Lower leg skin (tissue), 4 donors: ENCODE measurements around the gene RBM26. TPM values are rescaled to one million over a fixed set of nuclear protein-coding genes. Genes with fewer than 3 reads are reported as not detected.

Source experiments
- DNase-seq, 2 donors: peaks; one replicate each; pipeline ENCODE4 v3.0.0-alpha.2; 2019; ENCODE audit warnings: low spot score in 2 of 2
- H3K4me3 ChIP-seq: fragments of 200-600 bp; sonication (generic); 2 replicates; pipeline ENCODE4 v1.5.1; 2017; ENCODE audit warnings: mild to moderate bottlenecking, low read depth; ENCODE audit not compliant: poor library complexity, severe bottlenecking
- CTCF ChIP-seq, 3 donors: fragments of 450-650 bp; IDR thresholded peaks; one replicate each; pipeline ENCODE4 v1.5.1; 2016; ENCODE audit warnings: antibody characterized with exemption in 3 of 3, mild to moderate bottlenecking in 3 of 3, moderate library complexity in 2 of 3
- POLR2A ChIP-seq, 2 donors: fragments of 450-650 bp; IDR thresholded peaks; one replicate each; pipeline ENCODE4 v1.6.1; 2016 to 2017; ENCODE audit warnings: antibody characterized with exemption in 2 of 2, mild to moderate bottlenecking in 1 of 2, moderate library complexity in 1 of 2
- WGBS, 2 donors: methylation state at CpG; one replicate each; pipeline ENCODE4 v1.1.5; 2018; 5-methylcytosine and 5-hydroxymethylcytosine counted together
- intact Hi-C: fragments of 100-400 bp; cut with DNase I; formaldehyde crosslinking; loops from one replicate; pipeline ENCODE4 v1.15.0; 2023; ENCODE audit warnings: low total_unique reads
- total RNA-seq, 4 donors: library from RNA; depleted of rRNA; stranded (reverse); fragments of >200 nt; gene quantifications; one replicate each; pipeline ENCODE4 v1.1.0, GENCODE V29; 2016

The RBM26 gene
- total RNA-seq, 4 donors from 2014 or later, result 23.5 to 29.6 (median 28.8) TPM

- TF ChIP-seq CTCF (IDR thresholded peaks at IDR 0.05) (no peak), POLR2A (IDR thresholded peaks at IDR 0.05) (no peak)
- intact Hi-C loops, result no loop called here
- no peak overlapping the region for H3K4me3 ChIP-seq
- no peak for DNase-seq
- 93 to 95% methylated on average over 4 of the region's 4 CpGs for WGBS, 2 donors
Observed at GRCh38 chr13:79373916-79374315, 32.1 kb downstream of the RBM26 start.

- no peak for DNase-seq
- intact Hi-C loops, result no loop called here
- TF ChIP-seq POLR2A (IDR thresholded peaks at IDR 0.05) (no peak), CTCF (IDR thresholded peaks at IDR 0.05) (no peak)
- no peak overlapping the region for H3K4me3 ChIP-seq
- 89 to 96% methylated on average over 1 of the region's 1 CpG for WGBS, 2 donors
Observed at GRCh38 chr13:79369226-79369625, 36.8 kb downstream of the RBM26 start.

- DNase-seq, result no peak
- intact Hi-C loops, result no loop called here
- WGBS, 2 donors, result 77 to 79% methylated on average over 2 of the region's 2 CpGs
- no peak overlapping the region for H3K4me3 ChIP-seq
- no peak for TF ChIP-seq CTCF (IDR thresholded peaks at IDR 0.05)
- TF ChIP-seq POLR2A (IDR thresholded peaks at IDR 0.05), result no peak
Observed at GRCh38 chr13:79365981-79366380, 40.1 kb downstream of the RBM26 start.

GRCh38 chr13:79361299-79361698 is 44.8 kb downstream of the RBM26 start:
- DNase-seq, result no peak
- H3K4me3 ChIP-seq, result no peak overlapping the region
- TF ChIP-seq POLR2A (IDR thresholded peaks at IDR 0.05) (no peak), CTCF (IDR thresholded peaks at IDR 0.05) (no peak)
- intact Hi-C loops, result no loop called here
- 79 to 92% methylated on average over 3 of the region's 3 CpGs for WGBS, 2 donors

DNA sequence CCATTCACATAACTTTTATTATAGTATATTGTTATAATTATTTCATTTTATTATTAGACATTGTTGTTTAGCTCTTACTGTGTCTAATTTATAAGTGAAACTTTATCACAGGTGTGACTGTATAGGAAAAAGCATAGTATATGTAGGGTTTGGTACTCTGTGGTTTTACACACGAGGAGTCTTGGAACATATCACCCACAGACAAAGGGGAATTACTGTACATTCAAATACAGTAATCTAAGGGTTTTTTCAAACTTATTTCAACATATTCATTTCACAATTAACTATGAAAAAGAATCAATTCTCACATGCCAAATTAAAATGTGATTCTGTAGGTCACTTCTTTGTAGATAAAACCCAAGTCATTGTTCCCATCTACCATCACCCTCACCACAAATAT is 46.0 kb downstream of the RBM26 start:
- no peak for TF ChIP-seq CTCF (IDR thresholded peaks at IDR 0.05)
- TF ChIP-seq POLR2A (IDR thresholded peaks at IDR 0.05), result no peak
- 70 to 87% methylated on average over 1 of the region's 1 CpG for WGBS, 2 donors
- no peak for DNase-seq
- no peak overlapping the region for H3K4me3 ChIP-seq
- intact Hi-C loops, result no loop called here

DNA sequence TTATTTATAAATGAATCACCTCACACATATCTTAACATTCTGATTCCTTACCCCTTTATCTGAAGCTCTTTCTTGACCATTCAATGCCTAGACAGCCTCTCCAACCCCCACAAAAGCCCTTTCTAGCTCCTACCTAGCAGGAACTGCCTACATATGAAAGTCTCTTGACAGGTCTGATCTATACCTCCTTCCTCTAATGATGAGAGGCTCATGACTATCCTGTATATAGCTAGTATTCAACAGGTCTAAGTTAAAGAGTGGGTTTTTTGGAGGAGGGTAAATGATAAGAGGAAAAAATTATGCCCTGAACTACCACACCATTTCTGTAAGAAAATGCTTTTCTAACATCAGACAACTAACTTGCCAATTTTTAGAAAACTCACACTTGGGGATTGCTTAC is 47.0 kb downstream of the RBM26 start:
- intact Hi-C loops, result no loop called here
- TF ChIP-seq POLR2A (IDR thresholded peaks at IDR 0.05) (no peak), CTCF (IDR thresholded peaks at IDR 0.05) (no peak)
- DNase-seq, result no peak
- no peak overlapping the region for H3K4me3 ChIP-seq
